GM21717 (cell line): ENCODE results near the gene NUP42.

Experiments
- ATAC-seq: cut with Tn5 transposase; IDR thresholded peaks from one replicate; pipeline ENCODE4 v1.9.1; 2021; ENCODE audit warnings: mild to moderate bottlenecking, moderate library complexity; ENCODE audit not compliant: unreplicated experiment

Gene NUP42

DNA sequence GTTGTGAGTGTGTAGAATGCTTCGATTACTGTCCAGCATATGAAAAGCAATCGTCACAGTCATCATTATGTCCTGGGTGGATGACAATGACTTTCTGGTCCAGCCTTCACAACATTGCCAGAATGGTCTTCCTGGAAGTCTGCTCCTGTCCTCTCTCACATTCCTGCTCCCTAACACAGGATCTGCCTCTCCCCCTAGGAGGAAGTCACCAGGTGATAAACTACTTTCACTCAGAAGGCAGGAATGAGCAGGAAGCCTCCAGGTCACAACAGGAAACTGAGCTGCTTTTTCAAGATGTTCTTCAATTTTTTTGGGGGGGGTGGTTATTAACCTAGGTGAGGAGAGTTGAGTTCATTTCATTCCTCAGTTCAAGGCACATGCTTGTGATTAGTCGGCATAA, 51.1 kb downstream of the NUP42 start:
- no peak for ATAC-seq

DNA sequence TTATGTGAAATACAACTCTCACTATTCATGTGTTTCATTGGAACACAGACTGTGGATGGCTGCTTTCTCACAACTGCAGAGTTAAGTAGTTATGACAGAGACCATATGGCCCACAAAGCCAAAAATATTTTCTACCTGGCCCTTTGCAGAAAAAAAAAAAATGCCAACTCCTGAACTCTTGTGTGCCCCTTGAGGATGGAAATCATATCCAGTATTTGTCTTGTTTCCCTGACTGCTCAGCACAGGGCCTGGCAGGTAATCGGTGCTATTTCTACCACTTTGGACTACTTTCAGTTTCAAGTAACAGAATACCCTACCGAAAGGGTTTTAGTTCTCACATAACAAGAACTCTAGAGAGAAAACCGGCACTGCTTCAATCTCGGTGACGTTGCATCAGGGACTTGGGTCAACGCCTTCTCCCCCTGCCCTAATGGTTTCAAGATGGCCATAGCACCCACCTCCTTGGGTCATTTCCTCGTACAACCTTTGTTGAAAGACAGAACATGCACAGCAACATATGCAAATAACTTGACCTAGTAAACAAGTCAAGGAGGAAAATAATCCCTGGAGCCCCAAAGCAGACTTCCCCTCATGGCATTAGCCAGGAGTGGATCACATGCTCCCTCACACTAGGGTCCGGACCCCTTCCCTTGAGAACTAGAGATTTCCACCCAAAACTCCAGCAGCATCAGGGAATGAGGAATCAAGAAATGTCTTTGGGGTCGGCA, 52.9 kb downstream of the NUP42 start:
- peak; percentile 97 for ATAC-seq

DNA sequence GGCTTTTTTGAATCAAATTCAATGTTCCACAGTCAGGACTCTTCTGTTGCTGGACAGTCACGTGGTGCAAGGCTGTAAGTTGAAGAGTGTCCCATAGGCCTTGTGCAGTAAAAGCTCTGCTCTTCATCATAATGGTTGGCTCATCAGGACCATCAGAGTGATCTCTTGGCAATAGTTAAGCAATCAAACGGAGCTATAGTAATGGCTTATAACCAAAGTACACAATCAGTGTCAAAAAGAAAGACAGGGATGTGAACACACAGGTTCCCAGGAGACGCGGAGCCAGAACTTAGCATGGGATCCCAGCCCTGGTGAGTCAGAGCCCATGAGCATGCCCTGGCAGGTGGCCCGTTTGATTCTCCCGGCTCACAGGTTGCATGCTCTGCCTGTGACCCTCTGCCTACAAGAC, 54.0 kb downstream of the NUP42 start:
- no peak for ATAC-seq

DNA sequence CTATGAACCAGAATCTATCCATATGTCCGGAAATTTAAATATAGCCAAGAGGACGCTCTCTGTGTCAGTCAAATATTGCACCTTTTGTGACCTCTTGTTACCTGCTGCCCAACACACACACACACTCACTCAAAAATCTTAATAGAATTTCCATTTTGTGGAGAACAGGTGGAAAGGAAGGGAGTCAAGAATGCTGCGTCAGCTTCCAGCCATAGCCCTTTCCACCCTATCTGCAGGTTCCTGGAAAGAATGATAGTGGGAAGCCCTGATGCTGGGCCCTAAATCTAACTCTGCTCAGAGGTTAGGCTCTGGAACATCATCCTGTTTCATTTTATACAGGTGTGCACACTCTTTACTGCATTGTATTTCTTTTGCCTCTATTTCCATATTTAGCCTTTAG, 55.2 kb downstream of the NUP42 start:
- no peak for ATAC-seq

DNA sequence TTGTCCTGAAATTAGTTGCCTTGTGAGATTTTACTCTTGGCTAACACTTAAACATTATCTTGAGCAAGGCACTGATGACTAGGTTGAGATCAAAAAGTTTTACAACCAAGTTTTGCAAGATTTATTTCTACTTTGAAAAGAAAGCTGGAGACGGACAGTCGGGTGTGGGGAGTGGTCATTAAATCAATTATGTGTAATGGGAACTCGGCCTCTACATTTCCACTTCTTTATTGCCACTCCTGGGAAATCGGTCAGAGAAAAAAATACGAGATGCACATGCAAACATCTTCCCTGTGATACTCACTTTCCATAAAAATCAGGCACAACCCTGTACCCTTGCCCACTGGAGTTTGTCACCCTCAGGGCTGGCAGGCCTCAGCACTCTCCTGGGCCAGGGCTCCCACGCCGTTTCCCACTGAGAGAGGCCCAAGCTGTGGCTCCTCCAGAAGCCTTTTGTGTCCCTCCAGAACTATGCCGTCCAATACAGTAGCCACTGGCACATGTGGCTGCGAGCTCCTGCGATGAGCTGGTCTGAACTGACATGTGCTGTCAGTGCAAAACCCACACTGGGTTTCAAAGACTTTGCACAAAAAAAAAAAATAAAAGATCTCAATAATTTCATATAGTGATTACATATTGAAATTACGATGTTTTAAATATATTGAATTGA, 57.3 kb downstream of the NUP42 start:
- ATAC-seq: no peak

DNA sequence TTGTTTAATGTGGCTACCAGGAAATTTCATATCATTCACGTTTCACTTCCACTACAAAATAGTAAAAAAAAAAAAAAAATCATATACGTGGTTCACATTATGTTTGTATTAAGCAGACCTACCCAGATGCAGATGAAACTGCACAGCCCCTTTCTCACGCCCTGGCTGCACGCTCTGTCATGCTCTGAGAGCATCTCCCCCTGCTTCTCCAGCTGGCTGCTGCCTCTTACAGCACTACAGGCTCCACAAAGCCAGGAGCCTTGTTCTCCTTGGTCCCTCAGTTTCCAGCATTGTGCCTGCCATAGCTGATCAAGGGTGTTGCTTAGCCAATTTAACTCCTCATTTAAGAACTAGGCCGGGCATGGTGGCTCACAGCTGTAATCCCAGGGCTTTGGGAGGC, 57.9 kb downstream of the NUP42 start:
- no peak for ATAC-seq

DNA sequence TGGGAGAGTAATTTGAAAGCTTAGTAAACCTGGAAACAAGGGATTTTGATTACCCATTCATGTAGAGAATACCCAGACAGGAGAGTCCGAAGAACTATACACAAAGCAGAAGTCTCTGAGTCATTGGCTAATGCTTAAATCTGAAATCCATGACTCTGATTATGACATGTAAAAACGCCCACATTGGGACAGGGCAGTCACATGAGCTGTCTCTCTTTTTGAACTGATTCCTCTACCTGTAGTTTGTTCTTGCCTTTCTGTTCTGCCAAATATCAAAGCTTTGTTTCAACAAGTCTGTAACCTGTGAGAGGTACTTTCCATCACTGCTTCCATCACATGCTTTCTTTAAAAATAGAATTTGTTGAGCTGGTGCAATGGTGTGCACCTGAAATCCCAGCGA, 60.5 kb downstream of the NUP42 start:
- no peak for ATAC-seq

DNA sequence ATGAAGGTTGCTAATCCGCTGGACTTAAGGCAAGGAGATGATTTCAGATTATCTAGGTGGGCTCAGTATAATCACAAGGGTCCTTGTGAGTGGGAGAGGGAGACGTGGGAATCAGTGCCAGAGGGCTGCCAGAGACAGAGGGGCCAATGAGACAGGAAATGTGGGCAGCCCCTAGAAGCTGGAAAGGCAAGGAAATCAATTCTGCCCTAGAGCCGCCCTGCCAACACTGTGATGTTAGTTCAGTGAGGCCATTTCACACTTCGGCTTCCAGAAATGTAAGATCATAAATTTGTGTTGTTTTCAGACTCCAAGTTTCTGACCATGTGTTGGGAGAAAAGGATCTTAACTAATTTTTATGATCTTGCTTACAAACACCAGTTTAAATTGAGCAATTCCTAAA, 61.1 kb downstream of the NUP42 start:
- ATAC-seq: no peak

DNA sequence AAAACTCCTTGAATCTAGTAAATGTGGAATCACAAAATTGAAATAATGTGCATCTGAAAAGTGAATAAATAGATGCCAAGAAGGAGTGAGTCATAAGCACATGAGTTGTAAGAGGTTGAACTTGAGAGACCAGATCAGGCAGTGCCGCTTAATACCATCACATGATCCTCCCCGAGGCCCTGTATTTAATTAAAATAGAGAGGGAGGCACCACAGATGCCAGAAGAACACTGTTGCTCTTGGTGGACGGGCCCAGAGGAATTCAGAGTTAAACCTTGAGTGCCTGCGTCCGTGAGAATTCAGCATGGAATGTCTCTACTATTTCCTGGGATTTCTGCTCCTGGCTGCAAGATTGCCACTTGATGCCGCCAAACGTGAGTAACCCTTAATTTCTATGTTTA, 64.7 kb downstream of the NUP42 start, which contains the start of gene GPNMB:
Gene GPNMB, plus strand, starts transcription at position 221 of the 400 bp plus-strand sequence. Its CDS starts 83 bp downstream, at position 304.
- no peak for ATAC-seq

DNA sequence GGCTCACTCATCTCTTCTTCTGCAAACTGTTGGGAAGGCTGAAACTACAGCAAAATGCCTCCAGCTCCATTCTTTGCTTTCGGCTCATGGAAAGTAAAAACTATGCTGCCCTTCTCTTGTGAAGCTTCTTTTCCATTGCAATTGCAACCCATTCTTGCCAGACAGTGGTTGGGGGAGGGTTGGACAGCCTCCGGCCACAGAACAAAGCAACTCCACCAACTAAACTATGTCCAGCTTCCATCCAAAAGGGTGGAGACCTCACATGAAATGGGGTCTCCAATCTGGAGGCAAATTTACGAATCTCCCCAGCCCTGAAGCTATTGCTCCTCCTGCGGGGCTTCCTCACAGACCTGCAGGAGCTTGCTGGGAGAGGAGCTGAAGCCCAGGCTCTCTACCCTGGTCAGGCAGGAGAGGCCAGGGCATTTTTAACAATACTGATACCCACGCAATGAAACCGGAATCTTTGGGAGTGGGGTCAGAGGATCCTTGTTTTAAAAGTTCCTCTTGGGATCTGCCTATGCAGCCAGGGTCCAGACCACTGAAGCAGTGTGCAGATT, 65.3 kb downstream of the NUP42 start:
- no peak for ATAC-seq

DNA sequence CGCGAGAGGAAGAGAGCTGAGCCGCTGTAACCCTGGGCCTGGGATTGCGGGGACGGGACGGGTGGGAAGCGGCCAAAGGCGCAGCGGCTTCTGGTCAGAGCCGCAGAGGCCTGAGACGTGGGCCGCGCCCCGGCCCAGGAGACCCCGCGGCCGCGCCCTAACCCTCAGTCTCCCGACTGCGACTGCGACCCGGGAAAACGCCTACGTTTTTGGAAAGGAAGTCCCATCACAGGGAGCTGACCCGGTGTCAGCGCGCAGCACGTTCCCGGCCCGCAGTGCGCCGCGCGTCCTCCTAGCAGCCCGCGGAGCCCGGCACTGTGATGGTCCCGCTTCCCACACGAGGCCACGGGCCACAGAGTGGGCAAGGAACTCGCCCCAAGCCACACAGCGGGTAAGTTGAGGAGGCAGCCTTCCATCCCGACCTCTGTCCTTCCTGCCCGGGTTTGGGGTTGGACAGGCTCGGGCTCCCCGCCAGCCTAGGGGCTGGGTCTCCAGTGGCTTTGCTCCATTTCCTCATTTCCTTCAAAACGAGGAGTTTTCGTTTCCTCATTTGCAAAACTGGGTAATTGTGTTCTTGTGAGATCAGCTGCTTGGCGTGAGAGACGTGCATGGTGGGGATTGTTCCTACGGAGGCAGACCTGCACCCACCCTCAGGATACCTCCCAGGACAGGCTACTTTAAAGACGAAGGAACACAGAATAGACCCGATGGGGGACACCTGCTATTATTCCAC, 65.9 kb downstream of the NUP42 start:
- no peak for ATAC-seq

DNA sequence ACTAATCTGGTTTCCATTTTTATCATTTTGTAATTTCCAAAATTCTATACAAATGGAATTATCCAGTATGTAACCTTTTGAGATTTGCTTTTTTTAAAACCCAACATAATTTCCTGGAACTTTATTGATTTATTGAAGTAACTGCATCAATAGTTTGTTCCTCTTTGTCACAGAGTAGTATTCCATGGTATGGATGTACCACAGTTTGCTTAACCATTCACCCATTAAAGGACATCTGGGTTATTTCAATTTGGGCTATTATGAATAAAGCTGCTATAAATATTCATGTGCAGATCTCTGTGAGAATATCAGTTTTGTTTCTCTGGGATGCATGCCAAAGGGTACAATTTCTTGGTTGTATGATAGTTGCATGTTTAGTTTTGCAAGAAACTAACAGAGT, 67.6 kb downstream of the NUP42 start:
- no peak for ATAC-seq
